Left kidney (tissue), 2 donors: Measurements from ENCODE around the gene PPM1L. TPM values are rescaled to one million over a fixed set of nuclear protein-coding genes. Genes with fewer than 3 reads are reported as not detected.
A peak's percentile ranks its signal among the peaks of the same experiment; 100 is the strongest.

ENCODE experiments used
- DNase-seq: peaks from one replicate; pipeline ENCODE4 v3.0.0-alpha.2; 2013
- polyA plus RNA-seq: library from polyadenylated mRNA; unstranded; fragments of 120-200 nt; gene quantifications from one replicate; pipeline ENCODE4 v1.2.1, GENCODE V29; 2013; ENCODE audit not compliant: insufficient read length

Gene PPM1L
- polyA plus RNA-seq, 1 donor = 10.4 TPM

GRCh38 chr3:160852856-160853255 lies 96.8 kb downstream of the PPM1L start:
- no peak for DNase-seq

GRCh38 chr3:160856450-160856849 lies 100.4 kb downstream of the PPM1L start:
- DNase-seq = no peak

DNA sequence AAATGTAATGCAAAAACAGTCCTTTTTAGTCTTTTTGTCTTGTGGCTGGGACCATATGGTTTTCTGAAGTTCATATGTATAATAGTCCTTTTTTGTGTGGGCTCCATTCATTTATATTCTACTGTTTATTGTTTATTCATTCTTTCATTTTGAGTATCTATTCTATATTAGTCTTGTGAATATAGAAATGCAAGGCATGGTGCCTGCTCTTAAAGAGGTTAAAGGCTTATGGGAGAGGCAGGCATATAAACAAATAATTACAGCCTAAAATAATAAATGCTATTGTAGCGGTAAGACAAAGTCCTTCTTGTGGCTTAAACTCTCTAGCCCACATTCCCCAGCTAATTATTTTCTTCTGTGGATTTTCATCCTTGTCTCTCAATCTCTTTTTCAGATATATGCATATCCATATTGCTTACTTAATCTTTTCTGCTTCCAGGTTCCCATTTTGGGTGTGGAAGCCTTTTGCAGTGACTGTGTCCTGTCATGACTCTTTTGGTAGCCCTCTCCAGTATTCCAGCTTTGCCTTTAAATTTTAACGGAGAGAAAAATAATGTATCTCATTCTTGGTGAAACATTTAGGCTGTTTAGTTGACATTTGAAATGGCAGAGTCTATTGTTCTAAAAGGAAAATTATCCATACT lies 101.6 kb downstream of the PPM1L start:
- no peak for DNase-seq

GRCh38 chr3:160860346-160860745 lies 104.3 kb downstream of the PPM1L start:
- no peak for DNase-seq

DNA sequence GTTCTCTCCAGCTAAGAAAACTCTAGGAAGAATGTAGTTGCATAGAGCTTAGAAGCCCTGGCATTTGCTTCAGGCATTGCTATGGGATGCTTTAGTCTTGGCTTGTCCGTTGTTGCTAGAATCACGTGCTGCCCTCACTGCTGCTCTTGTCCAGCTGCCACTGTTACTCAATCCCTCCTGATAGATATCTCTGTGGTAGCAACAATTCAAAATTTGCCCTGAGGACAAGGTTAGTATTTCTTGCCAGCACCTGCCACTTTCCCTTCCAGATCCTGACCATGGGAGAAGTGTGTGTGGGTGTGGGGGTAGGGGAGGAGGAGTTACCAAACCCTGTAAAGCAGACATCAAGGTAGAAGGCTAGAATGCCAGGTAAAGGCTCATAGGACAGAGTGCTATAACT lies 113.8 kb downstream of the PPM1L start:
- no peak for DNase-seq

DNA sequence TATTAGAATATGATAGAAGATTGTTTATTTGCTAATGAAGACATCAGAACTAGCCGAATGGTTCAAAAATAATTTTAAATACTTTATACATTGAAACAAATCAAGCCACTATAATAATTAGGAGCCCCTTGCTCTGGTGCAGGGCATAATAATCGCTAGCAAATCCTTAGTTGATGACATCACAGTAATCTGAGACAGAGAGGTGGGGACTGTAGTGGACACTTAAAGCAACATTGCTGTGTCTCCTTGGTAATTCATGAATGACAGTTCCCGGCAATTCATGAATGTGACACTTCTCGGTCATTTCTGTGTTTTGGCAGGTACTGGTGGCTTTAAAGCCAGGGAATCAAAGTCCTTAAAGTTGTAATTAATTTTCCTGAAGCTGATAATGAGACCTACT lies 114.3 kb downstream of the PPM1L start:
- DNase-seq = peak; percentile 21

DNA sequence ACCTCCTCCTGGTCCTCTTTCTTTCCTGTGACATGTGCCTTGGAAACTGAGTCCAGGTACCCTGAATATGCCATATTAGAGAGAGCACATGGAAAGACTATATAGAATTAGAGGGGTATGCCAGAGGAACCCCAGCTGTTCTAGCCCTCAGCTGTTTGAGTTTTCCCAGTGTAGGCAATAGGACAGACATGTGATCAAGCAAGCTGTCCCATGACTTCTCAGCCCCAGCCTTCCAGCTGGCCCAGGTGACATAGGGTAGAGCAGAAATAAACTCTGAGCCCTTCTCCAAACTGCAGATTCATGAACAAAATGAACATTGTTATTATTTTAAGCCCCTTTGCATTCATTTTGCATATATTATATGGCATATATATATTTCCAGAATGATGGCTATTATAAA lies 118.7 kb downstream of the PPM1L start:
- DNase-seq = no peak

GRCh38 chr3:160876643-160877042 lies 120.6 kb downstream of the PPM1L start:
- no peak for DNase-seq

GRCh38 chr3:160879859-160880258 lies 123.8 kb downstream of the PPM1L start:
- no peak for DNase-seq

DNA sequence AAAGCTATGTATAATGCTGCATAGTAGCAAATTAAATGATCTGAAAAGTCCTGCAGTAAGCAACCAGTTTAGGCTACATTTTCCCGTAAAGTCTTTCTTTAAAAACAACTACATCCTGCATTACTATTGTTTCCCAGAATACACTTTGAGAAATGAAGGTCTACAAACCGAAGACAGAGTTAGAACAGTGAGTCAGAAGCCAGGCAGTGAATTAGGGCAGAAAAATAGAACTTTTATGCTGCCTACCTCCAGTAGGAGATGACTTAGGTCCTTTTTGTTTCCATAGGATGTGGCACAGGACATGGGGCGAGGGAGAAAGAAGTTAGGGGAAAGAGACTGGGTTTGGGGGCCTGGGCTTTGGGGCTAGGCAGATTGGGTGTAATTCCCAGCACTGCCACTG lies 127.3 kb downstream of the PPM1L start:
- DNase-seq = no peak

DNA sequence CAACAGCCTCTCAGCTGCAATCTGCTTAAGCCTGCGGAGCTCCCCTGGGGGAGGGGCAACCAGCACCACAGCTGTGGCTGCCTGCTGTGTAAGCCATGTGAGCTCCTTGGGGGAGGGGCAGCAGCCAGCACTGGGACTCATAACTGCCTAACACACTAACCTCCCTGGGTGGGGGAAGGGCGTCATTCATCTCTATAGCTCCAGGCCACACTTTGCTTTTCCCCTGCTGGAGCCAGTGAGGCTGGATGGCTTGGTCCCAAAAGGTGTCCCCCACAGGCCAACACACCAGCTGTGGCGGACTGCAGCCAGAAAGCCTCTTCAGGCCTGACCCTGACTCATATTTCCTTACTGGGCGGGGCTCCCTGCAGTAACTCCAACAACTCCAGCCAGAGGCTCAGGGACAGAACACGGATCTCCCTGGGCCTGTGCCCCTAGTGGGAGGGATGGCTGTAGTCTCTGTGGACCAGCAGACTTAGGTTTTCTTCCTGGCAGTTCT lies 129.8 kb downstream of the PPM1L start:
- DNase-seq = peak; percentile 64

- no peak for DNase-seq
Measured at GRCh38 chr3:160886421-160886820, 130.4 kb downstream of the PPM1L start.

GRCh38 chr3:160893207-160893606 lies 137.2 kb downstream of the PPM1L start:
- DNase-seq = no peak

- no peak for DNase-seq
Measured at GRCh38 chr3:160904691-160905090, 148.7 kb downstream of the PPM1L start.

DNA sequence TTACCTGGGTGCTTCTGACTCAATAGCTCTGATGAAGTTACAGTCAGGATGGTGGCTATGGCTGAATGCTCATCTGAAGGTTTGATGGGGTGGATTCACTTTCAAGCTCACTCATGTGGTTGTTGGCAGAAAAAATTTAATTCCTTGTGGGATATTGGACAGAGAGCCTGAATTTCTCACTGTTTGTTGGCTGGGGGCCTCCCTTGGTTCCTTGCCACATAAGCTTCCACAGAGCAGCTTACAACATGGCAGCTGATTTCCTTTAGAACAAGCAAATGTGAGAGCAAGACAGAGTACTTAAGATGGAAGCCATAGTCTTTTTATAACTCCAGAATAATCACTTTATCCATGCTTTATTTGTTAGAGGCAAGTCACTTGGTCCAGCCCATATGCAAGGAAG lies 150.6 kb downstream of the PPM1L start:
- DNase-seq = no peak

DNA sequence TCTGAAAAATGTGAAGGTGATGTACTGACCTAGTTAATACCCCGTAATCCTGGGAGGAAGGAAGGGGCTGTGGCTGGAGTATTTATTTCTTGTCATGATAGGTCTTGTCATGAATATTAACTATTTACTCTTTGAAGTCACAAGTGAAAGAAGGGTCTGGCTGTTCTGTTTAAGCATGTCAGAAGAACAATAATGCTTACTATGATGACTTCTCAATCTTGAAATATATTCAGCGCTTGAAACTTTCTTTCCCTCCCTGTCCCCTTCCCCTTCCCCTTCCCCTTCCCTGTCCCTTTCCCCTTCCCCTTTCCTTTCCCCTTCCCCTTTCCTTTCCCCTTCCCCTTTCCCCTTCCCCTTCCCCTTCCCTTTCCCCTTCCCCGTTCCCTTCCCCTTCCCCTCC lies 153.9 kb downstream of the PPM1L start:
- no peak for DNase-seq

DNA sequence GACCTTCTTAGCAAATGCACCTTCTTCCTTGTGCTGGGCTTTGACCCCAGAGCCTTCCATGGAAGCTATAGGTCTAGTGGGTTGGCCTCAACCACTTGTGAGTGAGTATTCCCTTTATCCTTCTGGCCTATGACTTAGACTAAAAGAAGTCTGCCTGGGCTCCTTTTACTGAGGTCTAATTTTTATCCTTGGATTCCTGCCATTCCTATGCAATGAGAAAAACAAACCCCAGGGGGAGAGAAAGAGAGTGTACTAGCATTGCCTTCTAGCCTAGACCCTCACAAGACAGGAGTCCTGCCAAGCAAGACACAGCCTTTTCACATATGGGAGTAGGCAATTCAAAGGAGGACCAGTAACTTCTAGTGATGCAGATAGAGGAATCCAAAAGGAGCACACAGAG lies 155.4 kb downstream of the PPM1L start:
- DNase-seq = no peak

- DNase-seq = no peak
Measured at GRCh38 chr3:160916472-160916871, 160.4 kb downstream of the PPM1L start.

DNA sequence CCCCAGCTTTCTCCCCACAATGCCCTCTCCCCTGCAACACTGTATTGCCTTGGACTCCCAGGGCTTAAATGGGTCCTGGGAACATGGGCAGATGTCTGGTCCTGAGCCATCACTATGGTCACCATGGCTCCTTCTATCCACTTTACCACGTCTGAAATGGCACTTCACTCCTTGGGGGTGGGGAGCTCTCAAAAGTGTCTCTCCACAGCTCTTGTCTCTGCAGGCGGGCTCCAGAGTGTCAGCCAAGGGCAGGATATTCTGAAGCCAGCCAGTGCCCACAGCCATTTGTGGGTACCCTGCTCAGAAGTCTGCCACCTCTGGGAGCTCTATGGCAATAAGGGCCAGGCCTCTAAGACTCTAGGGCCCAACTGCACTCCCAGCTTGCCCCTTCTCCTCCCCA lies 163.9 kb downstream of the PPM1L start:
- no peak for DNase-seq

GRCh38 chr3:160921020-160921635 lies 165.1 kb downstream of the PPM1L start:
- DNase-seq = peak; percentile 27

- DNase-seq = no peak
Measured at GRCh38 chr3:160924776-160925175, 168.7 kb downstream of the PPM1L start.

- no peak for DNase-seq
Measured at GRCh38 chr3:160927620-160928019, 171.6 kb downstream of the PPM1L start.

- no peak for DNase-seq
Measured at GRCh38 chr3:160928183-160928726, 172.2 kb downstream of the PPM1L start.

GRCh38 chr3:160929595-160929994 lies 173.6 kb downstream of the PPM1L start:
- DNase-seq = no peak
